A549 treated with GW870086 at 1 μM for 4 hours (cell line): ENCODE data around the gene F2R. TPM values are rescaled to one million over a fixed set of nuclear protein-coding genes. Genes with fewer than 3 reads are reported as not detected.

Experiments
- total RNA-seq: library from RNA; stranded (reverse); fragments of 200-300 nt; extraction: Qiagen RNA extraction; gene quantifications from 5 replicates; pipeline ENCODE4 v1.2.3, GENCODE V29; 2022; ENCODE audit warnings: low read depth

Gene F2R
- total RNA-seq, result 34.6 to 60.1 TPM (median 53.8 TPM) in 5 replicates

DNA sequence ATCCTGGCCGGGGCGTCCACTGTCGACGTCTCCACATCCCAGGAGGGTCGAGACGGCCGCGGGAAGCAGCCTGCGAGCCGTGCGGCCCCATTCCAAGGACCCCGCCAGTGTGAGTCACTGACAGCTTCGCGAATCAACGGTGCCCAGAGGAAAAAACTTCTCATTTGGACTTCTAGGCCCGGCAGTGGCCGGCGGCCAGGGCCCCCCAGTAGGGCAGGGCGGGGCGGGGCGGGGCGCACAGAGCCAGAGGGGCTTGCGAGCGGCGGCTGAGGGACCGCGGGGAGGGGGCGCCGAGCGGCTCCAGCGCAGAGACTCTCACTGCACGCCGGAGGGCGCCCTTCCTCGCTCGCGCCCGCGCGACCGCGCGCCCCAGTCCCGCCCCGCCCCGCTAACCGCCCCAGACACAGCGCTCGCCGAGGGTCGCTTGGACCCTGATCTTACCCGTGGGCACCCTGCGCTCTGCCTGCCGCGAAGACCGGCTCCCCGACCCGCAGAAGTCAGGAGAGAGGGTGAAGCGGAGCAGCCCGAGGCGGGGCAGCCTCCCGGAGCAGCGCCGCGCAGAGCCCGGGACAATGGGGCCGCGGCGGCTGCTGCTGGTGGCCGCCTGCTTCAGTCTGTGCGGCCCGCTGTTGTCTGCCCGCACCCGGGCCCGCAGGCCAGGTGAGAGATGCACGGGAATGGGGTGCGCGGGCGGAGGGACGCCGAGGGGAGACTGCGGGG, at the start of gene F2R:
Gene F2R (plus strand): TSS at position 391 of the 720 bp plus-strand sequence. CDS start 182 bp downstream, at position 573.

Other genes with a start within 250 kb of the F2R start
- gene F2RL2, start 92.7 kb upstream of the F2R start, total RNA-seq, result 3.4 to 3.7 TPM (median 3.5 TPM) in 5 replicates
- 220 to 283 TPM (median 272 TPM) in 5 replicates for gene F2RL1, start 102.9 kb downstream of the F2R start, total RNA-seq
- gene S100Z, start 133.9 kb downstream of the F2R start, total RNA-seq, result not detected in 5 replicates
- gene CRHBP, start 236.9 kb downstream of the F2R start, total RNA-seq, result 0.13 to 0.24 TPM in 2 of 5 replicates, not detected in the others